Measurements from ENCODE around the gene PAAF1.

- TF ChIP-seq POLR2AphosphoS5 (IDR thresholded peaks at IDR 0.05) (peak in 1 of 3 donors; percentile 7), POLR2A (IDR thresholded peaks at IDR 0.05) (no peak)
Measured at GRCh38 chr11:73972187-73972586, 95.4 kb downstream of the PAAF1 start.

Data from transverse colon (tissue), 3 donors.